OCI-LY1 (cell line): ENCODE data around the gene MRPL53.

ENCODE experiments used
- H2AFZ ChIP-seq: fragments of 200-600 bp; sonication (generic), shearing (Covaris generic); 2 replicates; pipeline ENCODE4 v1.6.0; 2014; ENCODE audit warnings: antibody characterized with exemption, mild to moderate bottlenecking, low read length
- H3F3A ChIP-seq: fragments of 200-600 bp; sonication (generic), shearing (Covaris generic); 2 replicates; pipeline ENCODE4 v1.6.0; 2014; ENCODE audit warnings: mild to moderate bottlenecking, antibody characterized with exemption, low read length, moderate library complexity; ENCODE audit not compliant: insufficient read depth
- H3K27ac ChIP-seq: fragments of 200-600 bp; sonication (generic); 2 replicates; pipeline ENCODE4 v1.5.1; 2014; ENCODE audit warnings: low read length, mixed run types, mild to moderate bottlenecking, low read depth; ENCODE audit not compliant: poor library complexity, severe bottlenecking
- H3K27me3 ChIP-seq: fragments of 200-600 bp; sonication (generic); 2 replicates; pipeline ENCODE4 v1.6.0; 2014; ENCODE audit warnings: antibody characterized with exemption, mild to moderate bottlenecking, low read length, moderate library complexity; ENCODE audit not compliant: insufficient read depth
- H3K36me3 ChIP-seq: fragments of 200-600 bp; sonication (generic); 2 replicates; pipeline ENCODE4 v1.6.1; 2014; ENCODE audit warnings: mild to moderate bottlenecking, antibody characterized with exemption, low read length, moderate library complexity, mixed read lengths; ENCODE audit not compliant: insufficient read depth
- H3K4me1 ChIP-seq: fragments of 200-600 bp; sonication (generic); 2 replicates; pipeline ENCODE4 v1.5.1; 2014; ENCODE audit warnings: mild to moderate bottlenecking, low read length, moderate library complexity; ENCODE audit not compliant: insufficient read depth, severe bottlenecking
- H3K4me2 ChIP-seq: fragments of 200-600 bp; sonication (generic), shearing (Covaris generic); 2 replicates; pipeline ENCODE4 v1.6.1; 2014; ENCODE audit warnings: low read length
- H3K4me3 ChIP-seq: fragments of 200-600 bp; sonication (generic); 2 replicates; pipeline ENCODE4 v1.5.1; 2014; ENCODE audit warnings: low read length, low read depth, mild to moderate bottlenecking, mixed read lengths; ENCODE audit not compliant: poor library complexity, severe bottlenecking
- H3K79me2 ChIP-seq: fragments of 200-600 bp; shearing (Covaris generic); 2 replicates; pipeline ENCODE4 v1.6.1; 2016; ENCODE audit warnings: mixed run types, low read length, mixed read lengths; ENCODE audit not compliant: insufficient read depth
- H3K9ac ChIP-seq: fragments of 200-600 bp; sonication (generic), shearing (Covaris generic); 2 replicates; pipeline ENCODE4 v1.6.1; 2014; ENCODE audit warnings: mild to moderate bottlenecking, low read length, mixed read lengths
- H3K9me2 ChIP-seq: fragments of 200-600 bp; sonication (generic), shearing (Covaris generic); 2 replicates; pipeline ENCODE4 v1.6.1; 2014; ENCODE audit warnings: low read depth, mild to moderate bottlenecking, low read length, mixed read lengths
- H3K9me3 ChIP-seq: fragments of 200-600 bp; shearing (Covaris generic); 2 replicates; pipeline ENCODE4 v1.6.1; 2014; ENCODE audit warnings: low read length, mixed read lengths
- H4K20me1 ChIP-seq: fragments of 200-600 bp; sonication (generic), shearing (Covaris generic); 2 replicates; pipeline ENCODE4 v1.6.0; 2016; ENCODE audit warnings: mild to moderate bottlenecking, low read length; ENCODE audit not compliant: insufficient read depth
- EZH2 ChIP-seq: fragments of 200-600 bp; sonication (generic), shearing (Covaris generic); IDR thresholded peaks from 2 replicates; pipeline ENCODE4 v1.8.0; 2017; ENCODE audit warnings: borderline replicate concordance, mixed run types, mild to moderate bottlenecking, antibody characterized with exemption, low read length, moderate library complexity, mixed read lengths
- TF ChIP-seq, protein P1 (sequence below): fragments of 200-600 bp; sonication (generic), shearing (Covaris generic); IDR thresholded peaks from 2 replicates; pipeline ENCODE4 v1.5.1; 2017; ENCODE audit warnings: mild to moderate bottlenecking, antibody characterized with exemption, low read length, moderate library complexity, mixed read lengths

The MRPL53 gene

GRCh38 chr2:74512744-74513604 lies 40.5 kb upstream of the MRPL53 start:
- Histone ChIP-seq H3K27me3 (peaks cover 4% of the 10 kb centered on the region; the same call in 1 of the 2 replicates), H3F3A (no peaks in the 10 kb centered on the region), H3K9me3 (no peaks in the 10 kb centered on the region), H3K36me3 (no peaks in the 10 kb centered on the region), H3K9ac (no peak overlapping the region), H3K79me2 (no peaks in the 10 kb centered on the region), H3K4me2 (no peak overlapping the region), H3K27ac (no peak overlapping the region), H3K4me1 (peaks cover 16% of the 10 kb centered on the region), H2AFZ (no peak overlapping the region), H3K4me3 (no peak overlapping the region), H4K20me1 (no peaks in the 10 kb centered on the region), H3K9me2 (no peaks in the 10 kb centered on the region)
- TF ChIP-seq EZH2, result no peak
- TF ChIP-seq, protein P1, sequence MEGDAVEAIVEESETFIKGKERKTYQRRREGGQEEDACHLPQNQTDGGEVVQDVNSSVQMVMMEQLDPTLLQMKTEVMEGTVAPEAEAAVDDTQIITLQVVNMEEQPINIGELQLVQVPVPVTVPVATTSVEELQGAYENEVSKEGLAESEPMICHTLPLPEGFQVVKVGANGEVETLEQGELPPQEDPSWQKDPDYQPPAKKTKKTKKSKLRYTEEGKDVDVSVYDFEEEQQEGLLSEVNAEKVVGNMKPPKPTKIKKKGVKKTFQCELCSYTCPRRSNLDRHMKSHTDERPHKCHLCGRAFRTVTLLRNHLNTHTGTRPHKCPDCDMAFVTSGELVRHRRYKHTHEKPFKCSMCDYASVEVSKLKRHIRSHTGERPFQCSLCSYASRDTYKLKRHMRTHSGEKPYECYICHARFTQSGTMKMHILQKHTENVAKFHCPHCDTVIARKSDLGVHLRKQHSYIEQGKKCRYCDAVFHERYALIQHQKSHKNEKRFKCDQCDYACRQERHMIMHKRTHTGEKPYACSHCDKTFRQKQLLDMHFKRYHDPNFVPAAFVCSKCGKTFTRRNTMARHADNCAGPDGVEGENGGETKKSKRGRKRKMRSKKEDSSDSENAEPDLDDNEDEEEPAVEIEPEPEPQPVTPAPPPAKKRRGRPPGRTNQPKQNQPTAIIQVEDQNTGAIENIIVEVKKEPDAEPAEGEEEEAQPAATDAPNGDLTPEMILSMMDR, result no peak

DNA sequence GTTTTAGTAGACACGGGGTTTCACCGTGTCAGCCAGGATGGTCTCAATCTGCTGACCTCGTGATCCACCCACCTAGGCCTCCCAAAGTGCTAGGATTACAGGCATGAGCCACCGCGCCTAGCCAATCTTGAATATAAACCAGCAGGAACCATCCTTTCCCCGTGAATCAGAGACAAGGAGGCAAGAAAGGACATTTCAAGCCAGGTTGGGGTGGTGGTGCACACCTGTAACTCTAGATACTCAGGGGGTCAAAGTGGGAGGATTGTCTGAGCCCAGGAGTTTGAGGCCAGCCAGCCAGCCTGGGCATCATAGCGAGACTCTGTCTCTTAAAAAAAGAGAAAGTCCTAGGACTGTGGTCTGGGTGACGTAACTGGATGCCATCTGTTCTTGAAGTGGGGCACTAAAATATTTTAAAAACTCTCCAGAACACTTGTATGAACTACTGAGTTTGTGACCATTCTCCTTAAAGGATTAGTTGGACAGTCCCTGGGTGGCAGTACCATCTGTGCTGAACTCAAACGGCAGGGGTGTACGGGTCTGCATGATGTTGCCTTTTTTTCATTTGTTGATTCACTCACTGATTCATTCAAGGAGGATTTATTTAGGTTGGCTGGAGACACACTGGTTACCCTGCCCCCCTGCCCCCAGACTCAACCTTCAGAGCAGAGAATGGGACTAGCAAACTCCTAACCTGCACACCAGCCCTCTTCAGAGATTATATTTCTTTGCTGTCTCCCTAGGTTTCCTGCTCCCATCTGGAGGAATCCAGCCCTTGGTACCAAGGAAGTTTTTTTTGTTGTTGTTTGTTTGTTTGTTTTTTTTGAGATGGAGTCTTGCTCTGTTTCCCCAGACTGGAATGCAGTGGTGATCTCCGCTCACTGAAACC lies 38.9 kb upstream of the MRPL53 start:
- no peak overlapping the region for H3K9ac ChIP-seq
- H3K9me3 ChIP-seq, result no peaks in the 10 kb centered on the region
- no peaks in the 10 kb centered on the region for H4K20me1 ChIP-seq
- H3K27me3 ChIP-seq, result peaks cover 4% of the 10 kb centered on the region; the same call in 1 of the 2 replicates
- H3K79me2 ChIP-seq, result no peaks in the 10 kb centered on the region
- H3K4me2 ChIP-seq, result no peak overlapping the region
- no peaks in the 10 kb centered on the region for H3K36me3 ChIP-seq
- H3K9me2 ChIP-seq, result no peaks in the 10 kb centered on the region
- H3K4me3 ChIP-seq, result no peak overlapping the region
- no peak overlapping the region for H2AFZ ChIP-seq
- no peaks in the 10 kb centered on the region for H3F3A ChIP-seq
- peaks cover 22% of the 10 kb centered on the region for H3K4me1 ChIP-seq
- TF ChIP-seq, protein P1, result no peak
- TF ChIP-seq EZH2, result no peak
- no peak overlapping the region for H3K27ac ChIP-seq

GRCh38 chr2:74510272-74510671 lies 37.8 kb upstream of the MRPL53 start:
- TF ChIP-seq, protein P1, result no peak
- no peak for TF ChIP-seq EZH2
- Histone ChIP-seq H3K4me2 (no peak overlapping the region), H3K9me2 (no peaks in the 10 kb centered on the region), H3K9ac (no peak overlapping the region), H3K9me3 (no peaks in the 10 kb centered on the region), H2AFZ (no peak overlapping the region), H3F3A (no peaks in the 10 kb centered on the region), H3K27ac (no peak overlapping the region), H3K79me2 (no peaks in the 10 kb centered on the region), H3K36me3 (peaks cover 9% of the 10 kb centered on the region), H3K27me3 (peaks cover 4% of the 10 kb centered on the region; the same call in 1 of the 2 replicates), H3K4me1 (peaks cover 23% of the 10 kb centered on the region), H4K20me1 (no peaks in the 10 kb centered on the region), H3K4me3 (no peak overlapping the region)
